WTC11 (cell line): ENCODE measurements around the gene SNX21. TPM values are rescaled to one million over a fixed set of nuclear protein-coding genes. Genes with fewer than 3 reads are reported as not detected.

ENCODE experiments used
- CTCF ChIP-seq: fragments of 200-600 bp; IDR thresholded peaks from 2 replicates; pipeline ENCODE4 v1.8.0; 2022; ENCODE audit warnings: antibody characterized with exemption
- E2F4 ChIP-seq: sonication (generic); formaldehyde crosslinking; IDR thresholded peaks from 2 replicates; pipeline ENCODE4 v1.8.1; 2022; ENCODE audit warnings: low read depth, mild to moderate bottlenecking, moderate library complexity, missing genetic modification reagents, borderline replicate concordance
- E2F5 ChIP-seq: sonication (generic); formaldehyde crosslinking; IDR thresholded peaks from 2 replicates; pipeline ENCODE4 v1.8.1; 2022; ENCODE audit warnings: mild to moderate bottlenecking, moderate library complexity, missing genetic modification reagents
- ERG ChIP-seq: fragments of 250-450 bp; sonication (Bioruptor Pico); IDR thresholded peaks from 2 replicates; pipeline ENCODE4 v1.8.0; 2021; ENCODE audit warnings: mild to moderate bottlenecking
- FOXJ3 ChIP-seq: sonication (generic); formaldehyde crosslinking; IDR thresholded peaks from 2 replicates; pipeline ENCODE4 v1.9.0; 2021; ENCODE audit warnings: missing genetic modification reagents, mild to moderate bottlenecking, borderline replicate concordance
- FOXP1 ChIP-seq: sonication (generic); formaldehyde crosslinking; IDR thresholded peaks from 2 replicates; pipeline ENCODE4 v1.8.0; 2022; ENCODE audit warnings: missing genetic modification reagents, mild to moderate bottlenecking, moderate library complexity, borderline replicate concordance
- FOXP4 ChIP-seq: sonication (generic); formaldehyde crosslinking; IDR thresholded peaks from 2 replicates; pipeline ENCODE4 v1.8.0; 2022; ENCODE audit warnings: mild to moderate bottlenecking, missing genetic modification reagents
- MLX ChIP-seq: sonication (generic); formaldehyde crosslinking; IDR thresholded peaks from 2 replicates; pipeline ENCODE4 v1.8.1; 2023; ENCODE audit warnings: mild to moderate bottlenecking, missing genetic modification reagents, moderate library complexity
- MYBL2 ChIP-seq: sonication (generic); formaldehyde crosslinking; IDR thresholded peaks from 2 replicates; pipeline ENCODE4 v1.8.1; 2023; ENCODE audit warnings: mild to moderate bottlenecking, moderate library complexity, missing genetic modification reagents
- NR2C2 ChIP-seq: sonication (generic); formaldehyde crosslinking; IDR thresholded peaks from 2 replicates; pipeline ENCODE4 v1.8.0; 2022; ENCODE audit warnings: mild to moderate bottlenecking, missing genetic modification reagents
- SMAD3 ChIP-seq: sonication (generic); formaldehyde crosslinking; IDR thresholded peaks from 2 replicates; pipeline ENCODE4 v1.8.0; 2022; ENCODE audit warnings: missing genetic modification reagents, mild to moderate bottlenecking, borderline replicate concordance
- SOX15 ChIP-seq: fragments of 250-450 bp; sonication (Bioruptor Pico); IDR thresholded peaks from 2 replicates; pipeline ENCODE4 v1.9.0; 2021; ENCODE audit warnings: mild to moderate bottlenecking
- SP1 ChIP-seq: sonication (generic); formaldehyde crosslinking; conservative IDR thresholded peaks from 2 replicates; pipeline ENCODE4 v1.8.1; 2022; ENCODE audit warnings: missing genetic modification reagents
- STAT6 ChIP-seq: sonication (generic); formaldehyde crosslinking; conservative IDR thresholded peaks from 2 replicates; pipeline ENCODE4 v1.8.1; 2023; ENCODE audit warnings: mild to moderate bottlenecking, low read depth, missing genetic modification reagents, moderate library complexity
- TEAD1 ChIP-seq: sonication (generic); formaldehyde crosslinking; IDR thresholded peaks from 2 replicates; pipeline ENCODE4 v1.8.0; 2022; ENCODE audit warnings: mild to moderate bottlenecking, missing genetic modification reagents
- TEAD4 ChIP-seq: sonication (generic); formaldehyde crosslinking; IDR thresholded peaks from 2 replicates; pipeline ENCODE4 v1.8.0; 2022; ENCODE audit warnings: mild to moderate bottlenecking, missing genetic modification reagents
- USF2 ChIP-seq: sonication (generic); formaldehyde crosslinking; IDR thresholded peaks from 2 replicates; pipeline ENCODE4 v1.8.1; 2023; ENCODE audit warnings: mild to moderate bottlenecking, missing genetic modification reagents, moderate library complexity
- ZBTB43 ChIP-seq: sonication (generic); formaldehyde crosslinking; IDR thresholded peaks from 2 replicates; pipeline ENCODE4 v1.8.1; 2023; ENCODE audit warnings: mild to moderate bottlenecking, missing genetic modification reagents
- ZNF281 ChIP-seq: sonication (generic); formaldehyde crosslinking; IDR thresholded peaks from 2 replicates; pipeline ENCODE4 v1.8.0; 2023; ENCODE audit warnings: mild to moderate bottlenecking, missing genetic modification reagents
- ZNF317 ChIP-seq: sonication (generic); formaldehyde crosslinking; IDR thresholded peaks from 2 replicates; pipeline ENCODE4 v1.8.1; 2023; ENCODE audit warnings: low read depth, mild to moderate bottlenecking, moderate library complexity, missing genetic modification reagents, borderline replicate concordance
- ZNF671 ChIP-seq: fragments of 250-450 bp; sonication (Bioruptor Pico); IDR thresholded peaks from 2 replicates; pipeline ENCODE4 v1.8.0; 2021; ENCODE audit warnings: mild to moderate bottlenecking
- total RNA-seq: library from RNA; stranded (reverse); gene quantifications from 3 replicates; pipeline ENCODE4 v1.2.3, GENCODE V29; 2021

Gene SNX21
- total RNA-seq, 1 experiment from 2014 or later = 17.9 TPM

- TF ChIP-seq SP1 (CRISPR knock-in tag) (peak; percentile 89), TEAD1 (CRISPR knock-in tag) (0 out of 2 replicates have a peak, but pooled peaks have one; percentile 23), CTCF (no peak), TEAD4 (CRISPR knock-in tag) (no peak), ZNF671 (CRISPR knock-in tag) (no peak), FOXJ3 (CRISPR knock-in tag) (no peak), MLX (CRISPR knock-in tag) (0 out of 2 replicates have a peak, but pooled peaks have one; percentile 7), E2F4 (CRISPR knock-in tag) (no peak), STAT6 (CRISPR knock-in tag) (no peak), MYBL2 (peak; percentile 30; the same call in 1 of the 2 replicates), ERG (no peak), FOXP4 (CRISPR knock-in tag) (peak; percentile 62; the same call in 1 of the 2 replicates), NR2C2 (CRISPR knock-in tag) (no peak), FOXP1 (CRISPR knock-in tag) (peak; percentile 92), ZBTB43 (CRISPR knock-in tag) (no peak), USF2 (CRISPR knock-in tag) (peak; percentile 32), ZNF281 (CRISPR knock-in tag) (no peak), ZNF317 (CRISPR knock-in tag) (no peak; the same call in 1 of the 2 replicates), SMAD3 (no peak), E2F5 (CRISPR knock-in tag) (peak; percentile 45; the same call in 1 of the 2 replicates), SOX15 (CRISPR knock-in tag) (no peak)
Observed at GRCh38 chr20:45833883-45834796, 541 bp downstream of the SNX21 start (continued).
